HUES48 (cell line): ENCODE results near the gene FABP6.
"Not testable (repeated sequence)": the region's sequence is repeated elsewhere in the genome, so short reads cannot be mapped to it uniquely, and the experiment has no call there.

ENCODE experiments used
- H3K27ac ChIP-seq: one replicate; pipeline ENCODE4 v1.7.0; 2013; ENCODE audit warnings: low read depth, low read length, inconsistent platforms
- H3K27me3 ChIP-seq: 2 replicates; pipeline ENCODE4 v1.6.1; 2013; ENCODE audit warnings: mild to moderate bottlenecking, low read length; ENCODE audit not compliant: control insufficient read depth, insufficient read depth
- H3K36me3 ChIP-seq: 2 replicates; pipeline ENCODE4 v1.6.1; 2013; ENCODE audit warnings: low read length; ENCODE audit not compliant: control insufficient read depth, insufficient read depth
- H3K4me1 ChIP-seq: 2 replicates; pipeline ENCODE4 v1.6.1; 2013; ENCODE audit warnings: mild to moderate bottlenecking, low read length; ENCODE audit not compliant: control insufficient read depth, insufficient read depth
- H3K4me3 ChIP-seq: 2 replicates; pipeline ENCODE4 v1.5.1; 2013; ENCODE audit warnings: mild to moderate bottlenecking, low read depth, low read length
- H3K9ac ChIP-seq: 2 replicates; pipeline ENCODE4 v1.6.1; 2013; ENCODE audit warnings: mild to moderate bottlenecking, low read depth, low read length, moderate library complexity
- H3K9me3 ChIP-seq: 2 replicates; pipeline ENCODE4 v1.6.1; 2013; ENCODE audit warnings: low read length; ENCODE audit not compliant: control insufficient read depth, insufficient read depth

Gene FABP6

DNA sequence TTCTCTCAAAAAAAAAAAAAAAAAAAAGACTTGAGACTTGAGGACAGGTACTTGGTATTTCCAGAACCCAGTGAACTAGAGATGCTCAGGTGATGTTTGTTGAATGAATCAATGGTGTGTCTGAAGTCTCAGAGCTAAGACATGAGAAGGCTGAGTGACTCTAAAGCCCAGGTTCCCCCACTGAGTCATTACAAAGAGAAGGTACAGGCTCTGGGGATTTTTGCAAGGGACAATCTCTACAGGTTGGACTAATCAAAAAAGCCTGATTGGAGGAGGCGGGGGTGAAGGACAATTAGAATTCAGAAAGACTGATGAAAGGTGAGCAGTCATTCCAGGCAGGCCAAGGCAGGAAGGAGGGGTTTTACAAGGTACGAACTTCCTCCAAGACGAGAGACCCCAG, 8.2 kb upstream of the FABP6 start:
- no peaks in the 10 kb centered on the region for H3K27me3 ChIP-seq
- no peak overlapping the region for H3K4me3 ChIP-seq
- H3K9ac ChIP-seq = no peak overlapping the region
- no peaks in the 10 kb centered on the region for H3K9me3 ChIP-seq
- no peaks in the 10 kb centered on the region for H3K4me1 ChIP-seq
- no peaks in the 10 kb centered on the region for H3K36me3 ChIP-seq
- H3K27ac ChIP-seq = no peak overlapping the region

DNA sequence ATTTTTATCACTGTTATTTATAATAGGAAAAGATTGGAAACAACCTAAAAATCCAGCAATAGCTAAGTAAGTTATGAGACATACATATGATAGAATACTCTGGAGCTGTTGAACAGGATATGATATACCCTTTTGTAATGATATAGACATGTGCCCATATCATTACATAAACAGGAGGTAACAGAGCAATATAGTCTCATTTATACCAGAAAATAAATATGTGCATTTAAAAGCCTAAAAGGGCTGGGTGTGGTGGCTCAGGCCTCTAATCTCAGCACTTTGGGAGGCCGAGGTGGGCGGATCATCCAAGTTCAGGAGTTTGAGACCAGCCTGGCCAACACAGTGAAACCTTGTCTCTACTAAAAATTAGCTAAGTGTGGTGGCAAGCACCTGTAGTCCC, 2.3 kb upstream of the FABP6 start:
- Histone ChIP-seq H3K9ac (no peak overlapping the region), H3K4me3 (no peak overlapping the region), H3K4me1 (0 out of 2 replicates have a peak, but pooled peaks cover 6% of the 10 kb centered on the region), H3K36me3 (no peaks in the 10 kb centered on the region), H3K27ac (no peak overlapping the region), H3K27me3 (no peaks in the 10 kb centered on the region), H3K9me3 (no peaks in the 10 kb centered on the region)

DNA sequence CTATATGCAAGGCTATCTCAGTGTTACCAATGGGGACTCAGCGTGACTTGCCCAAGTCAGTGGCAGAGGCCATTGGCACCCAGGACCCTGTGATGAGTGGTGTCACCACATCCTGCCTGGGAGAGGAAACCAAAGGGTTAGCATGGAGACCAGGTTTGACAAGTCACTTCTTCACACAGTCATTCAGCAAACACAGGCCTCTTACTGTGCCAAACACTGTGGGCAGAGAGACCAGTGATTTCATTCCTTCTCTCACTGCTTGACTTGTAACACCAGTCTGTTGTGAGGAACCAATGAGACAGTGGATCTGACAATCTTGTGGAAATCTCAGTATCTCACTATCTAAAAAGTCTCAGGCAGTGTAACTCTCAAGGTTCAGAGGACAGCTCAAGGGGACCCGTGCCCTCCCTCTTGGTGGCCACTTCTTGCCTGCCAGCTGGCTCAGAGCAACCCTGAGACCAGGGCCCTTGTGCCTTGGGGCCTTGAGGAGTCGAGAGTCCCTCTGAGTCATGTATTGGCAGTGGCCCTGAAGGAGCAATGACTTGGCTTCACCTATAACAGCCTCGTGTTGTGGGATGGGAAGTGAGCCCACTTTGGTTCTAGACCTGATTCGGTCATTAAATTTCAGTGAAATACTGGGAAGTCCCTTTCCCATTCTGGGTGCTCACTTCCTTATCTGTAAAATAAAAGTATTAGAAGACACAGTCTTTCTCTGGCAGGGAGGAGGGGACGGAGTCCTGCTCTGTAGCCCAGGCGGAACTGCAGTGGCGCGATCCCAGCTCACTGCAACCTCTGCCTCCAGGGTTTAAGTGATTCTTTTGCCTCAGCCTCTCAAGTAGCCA, 1.6 kb downstream of the FABP6 start:
- no peak overlapping the region for H3K27ac ChIP-seq
- H3K36me3 ChIP-seq = no peaks in the 10 kb centered on the region
- H3K9me3 ChIP-seq = no peaks in the 10 kb centered on the region
- no peak overlapping the region for H3K4me3 ChIP-seq
- H3K27me3 ChIP-seq = no peaks in the 10 kb centered on the region
- 0 out of 2 replicates have a peak, but pooled peaks cover 6% of the 10 kb centered on the region for H3K4me1 ChIP-seq
- no peak overlapping the region for H3K9ac ChIP-seq

DNA sequence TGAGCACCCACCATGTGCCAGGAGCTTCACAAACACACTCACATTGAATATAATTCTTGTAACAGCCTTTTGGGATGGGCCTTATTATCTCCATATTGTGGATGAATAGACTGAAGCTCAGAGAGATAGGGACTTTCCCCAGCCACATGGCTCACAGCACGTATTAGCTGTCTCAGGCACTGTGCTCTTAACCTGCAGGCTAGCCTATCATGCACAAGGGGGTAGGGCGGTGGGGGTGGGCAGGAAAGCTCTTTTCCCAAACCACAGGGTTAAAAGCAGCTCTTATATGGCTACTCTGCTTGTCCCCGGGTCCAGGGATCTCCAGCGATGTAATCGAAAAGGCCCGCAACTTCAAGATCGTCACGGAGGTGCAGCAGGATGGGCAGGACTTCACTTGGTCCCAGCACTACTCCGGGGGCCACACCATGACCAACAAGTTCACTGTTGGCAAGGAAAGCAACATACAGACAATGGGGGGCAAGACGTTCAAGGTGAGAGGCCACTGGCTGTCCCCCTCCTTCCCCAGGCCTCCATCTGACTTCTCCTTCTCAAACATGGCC, 2.6 kb downstream of the FABP6 start:
- 0 out of 2 replicates have a peak, but pooled peaks cover under 1% of the 10 kb centered on the region for H3K4me1 ChIP-seq
- no peaks in the 10 kb centered on the region for H3K9me3 ChIP-seq
- H3K9ac ChIP-seq = no peak overlapping the region
- H3K36me3 ChIP-seq = no peaks in the 10 kb centered on the region
- no peak overlapping the region for H3K27ac ChIP-seq
- no peaks in the 10 kb centered on the region for H3K27me3 ChIP-seq
- no peak overlapping the region for H3K4me3 ChIP-seq

DNA sequence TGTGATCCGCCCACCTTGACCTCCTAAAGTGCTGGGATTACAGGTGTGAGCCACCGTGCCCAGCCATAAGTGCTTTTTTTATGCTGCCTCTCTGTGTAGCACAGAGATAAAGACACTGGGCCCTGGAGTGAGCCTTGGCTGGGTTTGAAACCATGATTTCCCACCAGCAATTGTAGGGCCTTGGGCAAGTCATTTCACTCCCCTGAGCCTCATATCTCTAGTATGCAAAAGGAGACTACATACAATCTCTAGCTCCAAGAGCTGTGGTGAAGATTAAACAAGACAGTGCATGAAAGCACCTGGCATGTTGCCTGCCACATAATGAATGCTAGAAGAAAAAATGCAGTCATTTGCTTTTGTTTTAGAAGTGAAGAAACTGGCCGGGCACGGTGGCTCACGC, 3.9 kb downstream of the FABP6 start:
- H3K9ac ChIP-seq = no peak overlapping the region
- peaks cover 11% of the 10 kb centered on the region for H3K4me1 ChIP-seq
- H3K27me3 ChIP-seq = no peaks in the 10 kb centered on the region
- H3K27ac ChIP-seq = no peak overlapping the region
- no peaks in the 10 kb centered on the region for H3K9me3 ChIP-seq
- no peak overlapping the region for H3K4me3 ChIP-seq
- H3K36me3 ChIP-seq = no peaks in the 10 kb centered on the region

DNA sequence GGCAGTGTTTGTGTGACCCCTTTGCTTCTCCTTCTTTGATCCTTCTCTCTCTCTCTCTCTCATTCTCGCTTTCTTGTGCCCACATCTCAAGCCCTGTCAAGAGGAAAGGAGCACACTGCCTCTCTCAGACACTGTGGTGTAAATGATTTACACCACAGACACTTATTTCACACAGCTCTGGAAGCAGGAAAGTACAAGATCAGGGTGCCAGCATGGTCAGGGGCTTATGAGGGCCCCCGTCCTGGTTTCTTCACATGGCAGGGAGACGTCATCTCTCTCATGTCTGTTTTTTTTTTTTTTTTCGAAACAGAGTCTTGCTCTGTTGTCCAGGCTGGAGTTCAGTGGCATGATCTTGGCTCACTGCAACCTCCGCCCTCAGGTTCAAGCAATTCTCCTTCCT, 6.4 kb downstream of the FABP6 start:
- no peaks in the 10 kb centered on the region for H3K27me3 ChIP-seq
- no peaks in the 10 kb centered on the region for H3K36me3 ChIP-seq
- H3K9me3 ChIP-seq = no peaks in the 10 kb centered on the region
- no peak overlapping the region for H3K9ac ChIP-seq
- peaks cover 16% of the 10 kb centered on the region for H3K4me1 ChIP-seq
- H3K27ac ChIP-seq = no peak overlapping the region
- no peak overlapping the region for H3K4me3 ChIP-seq

DNA sequence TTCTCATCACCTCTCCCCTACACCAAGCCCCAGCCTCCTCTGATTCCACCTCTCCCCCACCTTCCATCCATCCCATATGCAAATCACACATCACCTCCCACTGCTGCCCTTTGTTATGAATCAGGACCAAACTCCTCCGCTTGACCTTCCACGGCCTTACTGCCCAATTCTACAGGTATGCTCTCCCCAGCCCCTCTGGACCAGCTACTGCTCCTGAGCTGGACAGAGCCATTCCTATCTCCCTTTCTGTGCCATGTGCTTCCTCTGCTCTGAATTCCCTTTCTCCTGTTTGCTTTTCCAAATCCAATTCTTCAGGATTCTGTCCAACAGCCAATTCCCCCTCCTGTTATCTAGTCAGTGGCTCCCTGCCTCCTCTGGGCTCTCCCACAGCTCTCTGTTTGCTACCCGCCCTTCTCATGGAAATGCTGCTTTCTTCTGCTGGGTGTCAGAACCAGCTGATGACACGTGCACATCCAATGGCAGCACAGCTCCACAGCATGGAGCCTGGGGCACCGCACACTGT, 8.3 kb downstream of the FABP6 start:
- no peaks in the 10 kb centered on the region for H3K36me3 ChIP-seq
- H3K9me3 ChIP-seq = no peaks in the 10 kb centered on the region
- peaks cover 16% of the 10 kb centered on the region for H3K4me1 ChIP-seq
- peak overlapping the region; percentile 26; the same call in 1 of the 2 replicates for H3K4me3 ChIP-seq
- H3K27ac ChIP-seq = peak overlapping the region; percentile 61
- no peaks in the 10 kb centered on the region for H3K27me3 ChIP-seq
- no peak overlapping the region for H3K9ac ChIP-seq

DNA sequence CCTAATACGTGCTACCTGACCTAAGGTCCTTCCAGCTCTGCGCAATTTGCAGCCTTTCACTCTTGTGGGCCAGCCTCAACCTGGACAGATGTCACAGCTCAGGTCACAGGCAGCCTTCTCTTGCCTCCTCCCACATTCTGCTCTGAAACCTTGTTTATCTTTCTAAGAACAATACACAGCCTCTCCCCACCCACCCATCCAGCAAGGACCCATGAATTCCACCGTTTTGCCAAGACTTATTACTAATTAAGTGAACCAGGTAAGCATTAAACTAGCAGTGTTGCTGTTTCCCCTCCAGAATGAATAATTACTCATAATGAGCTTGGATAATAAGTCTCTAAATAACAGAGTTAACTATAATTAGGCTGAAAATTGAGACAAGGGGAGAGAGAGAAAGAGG, 11.0 kb downstream of the FABP6 start:
- H3K9ac ChIP-seq = no peak overlapping the region
- H3K9me3 ChIP-seq = no peaks in the 10 kb centered on the region
- H3K27me3 ChIP-seq = no peaks in the 10 kb centered on the region
- H3K27ac ChIP-seq = no peak overlapping the region
- peaks cover 16% of the 10 kb centered on the region for H3K4me1 ChIP-seq
- no peak overlapping the region for H3K4me3 ChIP-seq
- no peaks in the 10 kb centered on the region for H3K36me3 ChIP-seq

DNA sequence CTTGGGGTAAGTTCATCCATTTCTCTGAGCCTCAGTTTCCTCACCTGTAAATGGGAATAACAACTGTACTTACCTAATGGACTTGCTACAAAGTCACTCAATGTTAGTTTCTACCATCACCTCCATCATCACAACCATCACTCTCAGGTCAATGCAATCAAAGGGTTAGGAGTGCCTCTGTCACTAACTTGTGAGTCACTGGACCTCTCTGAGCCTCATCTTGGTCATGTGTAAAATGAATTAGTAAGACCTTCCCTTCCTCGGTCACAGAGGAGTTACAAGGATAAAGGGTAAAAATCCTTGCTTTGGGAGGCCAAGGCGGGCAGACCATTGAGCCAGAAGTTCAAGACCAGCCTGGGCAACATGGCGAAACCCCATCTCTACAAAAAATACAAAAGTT, 12.8 kb downstream of the FABP6 start:
- H3K9me3 ChIP-seq = no peaks in the 10 kb centered on the region
- H3K36me3 ChIP-seq = no peaks in the 10 kb centered on the region
- peaks cover 14% of the 10 kb centered on the region for H3K4me1 ChIP-seq
- H3K9ac ChIP-seq = no peak overlapping the region
- H3K27me3 ChIP-seq = no peaks in the 10 kb centered on the region
- no peak overlapping the region for H3K4me3 ChIP-seq
- no peak overlapping the region for H3K27ac ChIP-seq

DNA sequence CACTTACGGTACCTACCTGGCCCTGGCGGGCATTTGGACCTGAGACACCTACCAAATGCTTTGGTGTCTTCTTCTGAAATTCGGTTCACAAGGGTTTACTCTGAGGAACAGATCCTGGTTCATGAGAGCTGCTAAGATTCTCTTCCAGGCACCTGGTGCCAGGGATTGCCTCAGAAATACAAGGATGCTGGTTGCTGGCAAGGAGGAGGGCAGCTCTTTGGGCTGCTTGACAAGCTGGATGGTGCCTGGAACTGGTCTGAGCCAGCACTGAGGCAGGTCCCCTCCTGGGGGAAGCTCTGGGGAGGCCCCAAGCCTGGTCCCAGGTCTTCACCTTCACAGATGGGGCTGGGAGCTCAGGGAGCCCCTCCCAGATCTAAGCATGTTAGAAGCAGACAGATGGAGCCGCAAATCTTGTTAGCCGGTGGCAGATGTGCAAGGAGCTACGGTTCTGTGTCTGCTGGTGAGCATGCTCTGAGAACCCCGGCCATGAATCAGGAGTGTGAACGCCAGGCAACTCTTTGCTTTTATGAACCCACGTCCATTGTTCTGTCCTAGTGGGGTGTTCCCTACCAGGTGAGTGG, 16.3 kb downstream of the FABP6 start:
- Histone ChIP-seq H3K9ac (no peak overlapping the region), H3K9me3 (no peaks in the 10 kb centered on the region), H3K27me3 (no peaks in the 10 kb centered on the region), H3K36me3 (no peaks in the 10 kb centered on the region; the same call in 1 of the 2 replicates), H3K27ac (no peak overlapping the region), H3K4me3 (no peak overlapping the region), H3K4me1 (no peaks in the 10 kb centered on the region)

DNA sequence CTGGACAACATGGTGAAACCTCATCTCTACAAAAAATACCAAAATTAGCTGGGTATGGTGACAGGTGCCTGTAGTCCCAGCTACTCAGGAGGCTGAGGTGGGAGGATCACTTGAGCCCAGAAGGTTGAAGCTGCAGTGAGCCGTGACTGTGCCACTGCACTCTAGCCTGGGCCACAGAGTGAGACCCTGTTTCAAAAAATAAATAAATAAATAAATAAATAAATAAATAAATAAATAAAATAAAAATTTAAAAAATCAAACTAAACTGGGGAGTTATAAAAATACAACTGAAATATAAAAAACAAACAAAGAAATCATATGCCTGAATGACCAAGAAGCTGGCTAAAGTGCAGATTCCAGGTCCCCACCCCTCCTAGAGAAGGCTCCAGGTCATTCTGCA, 20.3 kb downstream of the FABP6 start:
- H3K9me3 ChIP-seq, H3K4me1 ChIP-seq, H3K4me3 ChIP-seq, H3K27ac ChIP-seq, H3K9ac ChIP-seq, H3K27me3 ChIP-seq: not testable (repeated sequence)
- peaks cover 37% of the 10 kb centered on the region for H3K36me3 ChIP-seq
